ENCODE results near the gene ITPKC.
"Not testable (repeated sequence)": the region's sequence is repeated elsewhere in the genome, so short reads cannot be mapped to it uniquely, and the experiment has no call there.

ITPKC gene

DNA sequence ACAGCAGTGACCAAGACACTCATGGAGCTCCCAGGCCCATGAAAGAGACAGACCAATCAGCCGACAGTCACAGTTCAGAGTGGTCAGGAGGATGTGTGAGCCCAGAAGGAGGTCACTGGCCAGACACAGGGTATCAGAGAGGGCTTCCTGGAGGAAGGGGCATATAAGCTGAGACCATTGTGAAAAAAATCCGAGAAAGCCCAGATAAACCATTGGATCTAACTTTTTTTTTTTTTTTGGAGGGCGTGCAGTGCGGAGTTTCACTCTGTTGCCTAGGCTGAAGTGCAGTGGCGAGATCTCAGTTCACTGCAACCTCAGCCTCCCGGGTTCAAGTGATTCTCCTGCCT, 4.2 kb downstream of the ITPKC start:
- no peak overlapping the region for H3K4me3 ChIP-seq (ENCODE audit: low read depth, low read length)
- H3K36me3 ChIP-seq (ENCODE audit: control insufficient read depth, insufficient read depth, low read length): no peaks in the 10 kb centered on the region
- no peak overlapping the region for H3K9ac ChIP-seq (ENCODE audit: low read depth, low read length)
- H3K9me3 ChIP-seq (ENCODE audit: control insufficient read depth, insufficient read depth, low read length): no peaks in the 10 kb centered on the region
- H3K4me1 ChIP-seq (ENCODE audit: control insufficient read depth, insufficient read depth, low read length): peaks cover 10% of the 10 kb centered on the region
- no peaks in the 10 kb centered on the region for H3K27me3 ChIP-seq (ENCODE audit: control insufficient read depth, insufficient read depth, low read length)

DNA sequence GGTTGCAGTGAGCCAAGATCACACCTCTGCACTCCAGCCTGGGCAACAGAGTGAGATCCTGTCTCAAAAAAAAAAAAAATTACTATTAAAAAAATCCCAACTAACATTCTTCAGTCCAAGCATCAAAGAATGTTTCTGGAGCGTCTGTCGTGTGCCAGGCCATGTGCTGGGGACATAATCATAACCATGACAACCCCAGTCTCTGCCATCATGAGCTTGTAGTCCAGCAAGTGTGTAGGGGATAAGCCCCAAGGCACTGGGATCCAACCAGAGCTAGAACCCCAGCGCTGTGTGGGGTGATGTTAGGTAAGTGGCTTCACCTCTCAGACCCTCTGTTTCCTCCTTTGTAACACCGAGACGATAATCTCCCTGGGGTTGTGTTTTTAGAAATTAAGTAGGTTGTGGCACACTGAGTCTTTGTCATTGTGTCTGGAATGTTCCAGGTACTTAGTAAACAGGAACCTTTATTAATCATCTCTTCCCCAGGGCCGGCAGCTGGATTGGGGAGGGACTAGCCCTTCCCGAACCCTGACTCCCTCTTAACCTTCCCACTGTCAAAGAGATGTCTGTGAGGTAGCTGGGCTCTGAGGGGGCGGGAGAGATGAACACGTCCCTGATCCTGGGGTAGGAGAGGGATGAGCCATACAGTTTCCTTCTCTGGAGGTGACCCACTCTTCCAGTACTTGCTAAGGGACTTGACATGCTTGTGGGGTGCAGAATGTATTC, 5.2 kb downstream of the ITPKC start:
- Histone ChIP-seq H3K4me1 (ENCODE audit: control insufficient read depth, insufficient read depth, low read length) (peaks cover 10% of the 10 kb centered on the region), H3K9me3 (ENCODE audit: control insufficient read depth, insufficient read depth, low read length) (no peaks in the 10 kb centered on the region), H3K27me3 (ENCODE audit: control insufficient read depth, insufficient read depth, low read length) (no peaks in the 10 kb centered on the region), H3K36me3 (ENCODE audit: control insufficient read depth, insufficient read depth, low read length) (no peaks in the 10 kb centered on the region), H3K9ac (ENCODE audit: low read depth, low read length) (no peak overlapping the region), H3K4me3 (ENCODE audit: low read depth, low read length) (no peak overlapping the region)

DNA sequence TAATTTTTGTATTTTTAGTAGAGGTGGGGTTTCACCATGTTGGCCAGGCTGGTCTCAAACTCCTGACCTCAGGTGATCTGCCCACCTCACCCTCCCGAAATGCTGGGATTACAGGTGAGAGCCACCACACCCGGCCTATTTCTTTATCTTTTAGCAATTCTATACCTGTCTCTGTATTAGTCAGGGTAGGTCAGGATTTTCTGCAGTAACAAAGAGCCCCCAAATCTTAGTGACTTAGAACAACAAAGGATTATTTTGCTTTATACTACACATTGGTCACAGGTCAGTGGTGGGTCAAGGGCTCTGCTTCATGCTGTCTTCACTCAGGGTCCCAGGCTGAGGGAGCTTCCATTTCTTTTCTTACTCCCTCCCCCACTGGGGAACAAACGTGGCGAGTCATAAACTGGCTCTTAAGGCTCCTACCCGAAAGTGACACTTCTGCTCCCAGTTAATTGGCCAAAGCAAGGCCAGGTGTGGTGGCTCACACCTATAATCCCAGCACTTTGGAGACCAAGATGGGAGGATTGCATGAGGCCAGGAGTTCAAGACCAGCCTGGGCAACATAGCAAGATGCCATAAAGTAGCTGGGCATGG, 6.8 kb downstream of the ITPKC start:
- Histone ChIP-seq H3K36me3 (ENCODE audit: control insufficient read depth, insufficient read depth, low read length) (no peaks in the 10 kb centered on the region), H3K9ac (ENCODE audit: low read depth, low read length) (no peak overlapping the region), H3K4me1 (ENCODE audit: control insufficient read depth, insufficient read depth, low read length) (peaks cover 2% of the 10 kb centered on the region), H3K27me3 (ENCODE audit: control insufficient read depth, insufficient read depth, low read length) (no peaks in the 10 kb centered on the region), H3K4me3 (ENCODE audit: low read depth, low read length) (no peak overlapping the region), H3K9me3 (ENCODE audit: control insufficient read depth, insufficient read depth, low read length) (no peaks in the 10 kb centered on the region)

DNA sequence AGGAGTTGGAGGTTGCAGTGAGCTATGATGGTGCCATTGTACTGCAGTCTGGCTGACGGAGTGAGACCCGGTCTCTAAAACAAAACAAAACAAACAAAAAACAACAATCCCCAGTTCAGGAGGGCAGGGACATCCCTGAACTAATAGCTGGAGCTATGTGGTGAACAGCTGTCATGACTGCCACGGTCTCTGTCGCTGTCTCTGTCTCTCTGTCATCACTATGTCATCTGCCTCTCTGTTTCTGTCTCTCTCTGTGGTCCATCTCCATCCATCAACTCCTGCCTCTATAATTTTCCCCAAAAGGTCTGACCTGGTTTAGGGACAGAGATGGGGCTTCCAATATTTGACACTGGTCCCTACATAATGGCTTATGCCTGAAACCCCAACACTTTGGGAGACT, 7.4 kb downstream of the ITPKC start:
- no peak overlapping the region for H3K9ac ChIP-seq (ENCODE audit: low read depth, low read length)

DNA sequence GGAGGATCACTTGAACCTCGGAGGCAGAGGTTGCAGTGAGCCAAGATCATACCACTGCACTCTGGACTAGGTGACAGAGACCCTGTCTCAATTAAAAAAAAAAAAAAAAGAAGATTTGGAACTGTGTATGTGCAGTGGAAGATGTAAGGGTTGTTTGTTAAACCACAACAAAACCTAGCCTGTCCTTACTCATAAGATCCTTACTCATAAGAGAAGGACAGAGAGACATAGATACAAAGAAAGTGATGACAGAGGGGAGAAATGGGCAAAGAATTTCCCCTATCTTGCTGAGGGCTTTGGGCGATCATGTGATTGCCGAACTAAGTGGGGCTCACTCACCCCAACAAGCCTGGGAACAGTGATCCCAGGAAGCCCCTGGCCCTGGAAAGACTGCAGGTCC, 7.9 kb downstream of the ITPKC start:
- Histone ChIP-seq H3K4me3 (ENCODE audit: low read depth, low read length) (no peak overlapping the region), H3K9ac (ENCODE audit: low read depth, low read length) (no peak overlapping the region), H3K4me1 (ENCODE audit: control insufficient read depth, insufficient read depth, low read length) (no peaks in the 10 kb centered on the region), H3K27me3 (ENCODE audit: control insufficient read depth, insufficient read depth, low read length) (no peaks in the 10 kb centered on the region), H3K9me3 (ENCODE audit: control insufficient read depth, insufficient read depth, low read length) (no peaks in the 10 kb centered on the region), H3K36me3 (ENCODE audit: control insufficient read depth, insufficient read depth, low read length) (no peaks in the 10 kb centered on the region)

More for the DNA sequence above, 7.4 kb downstream of the ITPKC start:
- no peaks in the 10 kb centered on the region for H3K9me3 ChIP-seq (ENCODE audit: control insufficient read depth, insufficient read depth, low read length)
- no peaks in the 10 kb centered on the region for H3K36me3 ChIP-seq (ENCODE audit: control insufficient read depth, insufficient read depth, low read length)
- peaks cover 2% of the 10 kb centered on the region for H3K4me1 ChIP-seq (ENCODE audit: control insufficient read depth, insufficient read depth, low read length)
- H3K4me3 ChIP-seq (ENCODE audit: low read depth, low read length): no peak overlapping the region
- no peaks in the 10 kb centered on the region for H3K27me3 ChIP-seq (ENCODE audit: control insufficient read depth, insufficient read depth, low read length)

DNA sequence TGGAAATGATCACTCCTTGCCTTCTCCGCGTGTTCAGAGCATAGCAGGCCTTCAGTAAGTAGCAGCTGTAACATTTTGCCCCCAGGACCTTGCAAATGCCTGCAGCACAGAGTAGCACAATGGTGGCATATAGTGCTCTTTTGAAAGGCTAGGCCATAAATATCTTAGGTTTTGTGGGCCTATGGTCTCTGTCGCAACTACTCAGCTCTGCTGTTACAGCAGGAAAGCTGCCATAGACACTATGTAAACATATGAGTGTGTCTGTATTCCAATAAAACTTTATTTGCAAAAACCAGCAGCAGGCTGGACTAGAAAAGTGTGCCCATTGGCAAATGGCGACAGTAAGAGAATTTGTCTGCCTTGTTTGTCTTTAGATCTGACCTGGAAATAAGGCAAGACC, 9.4 kb downstream of the ITPKC start:
- Histone ChIP-seq H3K4me3 (ENCODE audit: low read depth, low read length) (no peak overlapping the region), H3K9me3 (ENCODE audit: control insufficient read depth, insufficient read depth, low read length) (no peaks in the 10 kb centered on the region), H3K27me3 (ENCODE audit: control insufficient read depth, insufficient read depth, low read length) (no peaks in the 10 kb centered on the region), H3K36me3 (ENCODE audit: control insufficient read depth, insufficient read depth, low read length) (no peaks in the 10 kb centered on the region), H3K4me1 (ENCODE audit: control insufficient read depth, insufficient read depth, low read length) (no peaks in the 10 kb centered on the region), H3K9ac (ENCODE audit: low read depth, low read length) (no peak overlapping the region)

DNA sequence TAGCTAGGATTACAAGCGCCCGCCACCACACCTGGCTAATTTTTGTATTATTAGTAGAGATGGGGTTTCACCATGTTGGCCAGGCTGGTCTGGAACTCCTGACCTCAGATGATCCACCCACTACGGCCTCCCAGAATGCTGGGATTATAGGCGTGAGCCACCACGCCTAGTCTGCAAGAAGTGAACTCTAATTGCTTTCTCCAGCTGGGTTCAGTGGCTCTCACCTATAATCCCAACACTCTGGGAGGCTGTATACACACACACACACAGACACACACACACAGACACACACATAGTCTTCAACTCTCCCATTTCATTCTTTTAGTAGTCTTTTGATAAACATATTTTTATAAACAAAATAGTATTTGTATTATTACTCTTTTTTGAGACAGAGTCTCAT, 13.2 kb downstream of the ITPKC start:
- not testable (repeated sequence) for H3K27me3 ChIP-seq (ENCODE audit: control insufficient read depth, insufficient read depth, low read length); H3K4me1 ChIP-seq (ENCODE audit: control insufficient read depth, insufficient read depth, low read length); H3K4me3 ChIP-seq (ENCODE audit: low read depth, low read length); H3K9me3 ChIP-seq (ENCODE audit: control insufficient read depth, insufficient read depth, low read length); H3K9ac ChIP-seq (ENCODE audit: low read depth, low read length)
- H3K36me3 ChIP-seq (ENCODE audit: control insufficient read depth, insufficient read depth, low read length): peaks cover 11% of the 10 kb centered on the region

DNA sequence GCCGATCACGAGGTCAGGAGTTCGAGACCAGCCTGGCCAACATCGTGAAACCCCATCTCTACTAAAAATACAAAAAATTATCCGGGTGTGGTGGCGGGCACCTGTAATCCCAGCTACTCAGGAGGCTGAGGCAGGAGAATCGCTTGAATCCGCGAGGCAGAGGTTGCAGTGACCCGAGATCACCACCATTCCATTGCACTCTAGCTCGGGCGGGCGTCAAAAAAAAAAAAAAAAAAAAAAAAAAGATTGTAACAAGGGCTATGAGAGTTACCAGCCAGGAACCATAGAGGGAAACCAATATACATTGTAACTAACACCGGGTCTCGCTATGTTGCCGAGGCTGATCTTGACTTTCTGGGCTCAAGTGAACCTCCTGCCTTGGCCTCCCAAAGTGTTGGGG, 15.4 kb downstream of the ITPKC start:
- H3K4me1 ChIP-seq (ENCODE audit: control insufficient read depth, insufficient read depth, low read length); H3K9ac ChIP-seq (ENCODE audit: low read depth, low read length); H3K4me3 ChIP-seq (ENCODE audit: low read depth, low read length); H3K9me3 ChIP-seq (ENCODE audit: control insufficient read depth, insufficient read depth, low read length); H3K27me3 ChIP-seq (ENCODE audit: control insufficient read depth, insufficient read depth, low read length): not testable (repeated sequence)
- H3K36me3 ChIP-seq (ENCODE audit: control insufficient read depth, insufficient read depth, low read length): peaks cover 26% of the 10 kb centered on the region

DNA sequence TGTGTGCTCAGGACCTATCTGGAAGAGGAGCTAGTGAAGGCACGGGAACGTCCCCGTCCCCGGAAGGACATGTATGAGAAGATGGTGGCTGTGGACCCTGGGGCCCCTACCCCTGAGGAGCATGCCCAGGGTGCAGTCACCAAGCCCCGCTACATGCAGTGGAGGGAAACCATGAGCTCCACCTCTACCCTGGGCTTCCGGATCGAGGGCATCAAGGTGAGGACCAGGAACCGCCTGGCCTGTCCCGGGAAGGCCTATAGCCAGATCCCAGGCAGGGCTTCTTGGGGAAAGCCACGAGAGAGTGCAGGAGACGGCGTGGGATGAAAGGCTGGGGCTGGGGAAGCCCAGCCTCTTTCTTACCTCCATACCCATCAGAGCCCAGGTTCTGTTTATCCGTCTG, 16.2 kb downstream of the ITPKC start:
- H3K9ac ChIP-seq (ENCODE audit: low read depth, low read length): no peak overlapping the region
- no peaks in the 10 kb centered on the region for H3K9me3 ChIP-seq (ENCODE audit: control insufficient read depth, insufficient read depth, low read length)
- H3K4me1 ChIP-seq (ENCODE audit: control insufficient read depth, insufficient read depth, low read length): no peaks in the 10 kb centered on the region
- no peaks in the 10 kb centered on the region for H3K27me3 ChIP-seq (ENCODE audit: control insufficient read depth, insufficient read depth, low read length)
- H3K4me3 ChIP-seq (ENCODE audit: low read depth, low read length): no peak overlapping the region
- H3K36me3 ChIP-seq (ENCODE audit: control insufficient read depth, insufficient read depth, low read length): peaks cover 30% of the 10 kb centered on the region

DNA sequence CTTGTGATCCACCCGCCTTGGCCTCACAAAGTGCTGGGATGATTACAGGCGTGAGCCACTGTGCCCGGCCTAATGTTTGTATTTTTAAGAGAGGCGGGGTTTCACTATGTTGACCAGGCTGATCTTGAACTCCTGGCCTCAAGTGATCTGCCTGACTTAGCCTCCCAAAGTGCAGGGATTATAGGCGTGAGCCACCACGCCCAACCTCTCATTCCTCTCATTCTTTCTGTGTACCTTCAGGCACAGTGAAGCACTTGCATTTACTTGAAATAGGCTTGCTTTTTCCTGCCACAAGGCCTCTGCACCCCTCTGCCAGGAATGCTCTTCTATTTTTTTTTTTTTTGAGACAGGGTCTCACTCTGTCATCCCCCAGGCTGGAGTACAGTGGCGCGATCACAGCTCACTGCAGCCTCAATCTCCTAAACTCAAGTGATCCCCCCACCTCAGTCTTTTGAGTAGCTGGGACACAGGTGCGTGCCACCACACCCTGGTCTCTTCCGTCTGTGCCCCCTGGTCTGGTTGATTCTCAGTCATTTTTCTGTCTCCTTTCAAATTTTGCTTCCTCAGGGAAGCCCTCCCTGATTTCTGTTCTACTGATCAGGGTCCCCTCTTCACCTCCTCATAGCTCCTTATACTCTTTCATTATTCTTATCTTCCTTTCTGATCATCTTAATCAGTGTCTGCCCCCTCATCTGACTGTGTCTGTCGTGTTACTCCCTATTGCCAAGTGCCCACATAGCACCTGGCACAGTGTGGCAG, 18.3 kb downstream of the ITPKC start:
- Histone ChIP-seq H3K27me3 (ENCODE audit: control insufficient read depth, insufficient read depth, low read length) (no peaks in the 10 kb centered on the region), H3K4me1 (ENCODE audit: control insufficient read depth, insufficient read depth, low read length) (no peaks in the 10 kb centered on the region), H3K4me3 (ENCODE audit: low read depth, low read length) (no peak overlapping the region), H3K9me3 (ENCODE audit: control insufficient read depth, insufficient read depth, low read length) (no peaks in the 10 kb centered on the region), H3K36me3 (ENCODE audit: control insufficient read depth, insufficient read depth, low read length) (peaks cover 33% of the 10 kb centered on the region), H3K9ac (ENCODE audit: low read depth, low read length) (no peak overlapping the region)

DNA sequence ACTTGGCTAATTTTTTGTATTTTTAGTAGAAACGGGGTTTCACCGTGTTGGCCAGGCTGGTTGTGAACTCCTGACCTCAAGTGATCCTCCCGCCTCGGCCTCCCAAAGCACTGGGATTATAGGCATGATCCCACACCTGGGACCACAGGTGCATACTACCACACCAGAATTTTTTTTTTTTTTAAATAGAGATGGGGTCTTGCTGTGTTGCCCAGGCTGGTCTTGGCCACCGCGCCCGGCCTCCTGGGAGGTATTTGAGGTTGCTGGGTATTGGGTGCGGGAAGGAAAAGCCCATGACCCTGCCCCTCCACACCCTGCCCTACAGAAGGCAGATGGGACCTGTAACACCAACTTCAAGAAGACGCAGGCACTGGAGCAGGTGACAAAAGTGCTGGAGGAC, 19.7 kb downstream of the ITPKC start:
- H3K4me1 ChIP-seq (ENCODE audit: control insufficient read depth, insufficient read depth, low read length): peaks cover 2% of the 10 kb centered on the region
- no peaks in the 10 kb centered on the region for H3K27me3 ChIP-seq (ENCODE audit: control insufficient read depth, insufficient read depth, low read length)
- peaks cover 36% of the 10 kb centered on the region for H3K36me3 ChIP-seq (ENCODE audit: control insufficient read depth, insufficient read depth, low read length)

DNA sequence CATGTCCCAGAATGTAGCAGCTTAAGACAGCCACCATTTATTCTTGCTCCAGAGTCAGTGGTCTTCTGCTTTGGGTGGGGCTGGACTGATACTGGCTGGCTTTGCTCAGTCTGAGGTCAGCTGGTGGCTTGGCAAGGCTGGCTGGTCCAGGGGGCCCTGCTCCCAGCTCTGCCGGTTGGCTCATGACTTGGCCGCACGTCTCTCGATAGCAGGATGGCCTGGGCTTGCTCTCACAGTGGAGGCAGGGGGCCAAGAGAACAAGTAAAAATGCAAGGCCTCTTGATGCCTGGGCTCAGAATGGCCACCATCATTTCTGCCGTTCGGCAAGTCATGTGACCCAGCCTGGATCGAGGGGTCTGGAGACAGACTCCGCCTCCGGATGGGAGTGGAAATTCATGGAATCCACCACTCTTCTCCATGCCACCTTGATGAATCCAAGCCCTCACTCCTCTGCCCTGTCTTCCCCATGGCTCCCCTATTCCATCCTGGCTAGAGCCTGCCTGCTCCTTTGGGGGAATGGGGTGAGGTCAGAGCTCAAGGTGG, 20.3 kb downstream of the ITPKC start:
- Histone ChIP-seq H3K36me3 (ENCODE audit: control insufficient read depth, insufficient read depth, low read length) (peaks cover 39% of the 10 kb centered on the region), H3K9ac (ENCODE audit: low read depth, low read length) (no peak overlapping the region), H3K27me3 (ENCODE audit: control insufficient read depth, insufficient read depth, low read length) (no peaks in the 10 kb centered on the region), H3K4me3 (ENCODE audit: low read depth, low read length) (no peak overlapping the region), H3K4me1 (ENCODE audit: control insufficient read depth, insufficient read depth, low read length) (peaks cover 2% of the 10 kb centered on the region), H3K9me3 (ENCODE audit: control insufficient read depth, insufficient read depth, low read length) (no peaks in the 10 kb centered on the region)

More for the DNA sequence above, 19.7 kb downstream of the ITPKC start:
- no peak overlapping the region for H3K9ac ChIP-seq (ENCODE audit: low read depth, low read length)
- H3K9me3 ChIP-seq (ENCODE audit: control insufficient read depth, insufficient read depth, low read length): no peaks in the 10 kb centered on the region
- H3K4me3 ChIP-seq (ENCODE audit: low read depth, low read length): no peak overlapping the region
